ENCODE results near the gene RFX1.

- TF ChIP-seq POLR2A (IDR thresholded peaks at IDR 0.05; ENCODE audit: low read length), result no peak
- no peak for TF ChIP-seq GATA1 (IDR thresholded peaks at IDR 0.05; ENCODE audit: low read depth, low read length)
Observed at GRCh38 chr19:14004619-14005348, 1.3 kb downstream of the RFX1 start.

Measured in erythroblast (primary cell).